Stimulated activated CD4-positive, alpha-beta T cell treated with anti-CD3 and anti-CD28 coated beads, Interleukin-2, amount 100 ng/mL, for 24 hours (primary cell): ENCODE data around the gene GPR78.

Experiments used
- DNase-seq, 2 donors: peaks; one replicate each; pipeline ENCODE4 v3.0.0-alpha.2; 2020

Gene GPR78

DNA sequence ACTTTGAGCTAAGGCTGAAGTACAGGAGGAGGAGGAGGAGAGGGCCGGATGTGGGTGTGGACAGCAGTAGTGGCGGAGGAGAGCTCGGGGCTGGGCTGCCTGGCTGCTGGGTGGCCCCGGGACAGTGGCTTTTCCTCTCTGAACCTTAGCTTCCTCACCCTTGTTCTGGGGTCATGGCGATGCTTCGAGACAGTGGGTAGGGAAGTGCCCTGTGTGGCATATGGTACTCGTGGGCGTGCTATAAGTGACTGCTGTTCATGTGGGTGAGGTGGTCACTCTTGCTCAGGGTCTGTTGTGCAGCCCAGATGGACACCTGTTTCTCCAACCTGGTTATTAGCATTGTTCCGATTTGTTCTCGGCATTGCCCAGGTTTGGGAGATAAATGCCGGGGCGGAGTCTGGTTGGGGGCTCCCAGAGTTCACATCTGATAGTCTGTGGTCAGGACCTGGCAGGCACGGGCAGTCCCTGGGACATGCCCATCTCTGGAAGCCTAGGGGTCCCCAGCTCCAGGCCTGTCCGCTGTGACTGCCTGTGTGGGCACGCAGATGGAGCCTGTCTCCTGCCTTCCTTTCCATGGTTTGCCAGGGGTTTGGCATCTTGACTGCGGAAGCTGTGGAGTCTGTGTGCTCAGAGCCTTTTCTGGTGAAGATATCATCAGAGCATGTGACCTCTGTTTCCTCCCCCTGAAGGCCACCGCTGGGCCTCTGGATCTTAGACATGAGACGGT lies 7.4 kb downstream of the GPR78 start:
- DNase-seq: no peak

DNA sequence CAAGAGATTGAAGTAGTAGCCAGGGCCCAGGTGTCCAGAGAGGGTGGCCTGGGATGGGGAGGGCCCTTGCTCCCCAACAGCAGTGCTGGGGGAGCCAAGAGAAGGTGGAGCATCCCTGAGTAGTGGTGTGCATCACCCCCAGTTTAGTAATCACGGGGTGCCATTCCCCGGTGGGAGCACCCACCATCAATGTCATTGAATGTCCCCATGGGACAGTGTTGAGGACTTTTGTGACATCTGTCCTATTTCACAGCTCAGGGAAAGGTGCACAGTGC lies 7.9 kb downstream of the GPR78 start:
- DNase-seq: no peak

DNA sequence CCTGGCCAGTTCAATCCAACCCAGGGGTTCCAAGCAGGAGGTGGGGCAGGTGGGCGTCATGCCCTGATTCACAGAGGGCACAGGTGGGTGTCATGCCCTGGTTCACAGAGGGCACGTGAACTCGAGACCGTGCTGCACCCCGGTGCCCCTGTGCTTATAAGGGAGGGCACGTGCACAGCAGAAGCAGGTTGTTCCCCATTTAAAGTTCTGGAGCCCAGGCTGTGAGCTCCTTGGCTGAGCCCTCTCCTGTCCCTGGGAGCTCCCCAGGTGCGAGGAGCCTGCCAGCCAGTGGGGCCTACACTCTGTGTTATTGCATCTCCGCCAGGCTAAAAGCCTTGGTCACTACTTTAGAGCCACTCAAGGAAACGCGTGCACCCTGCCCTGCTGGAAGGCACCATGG lies 9.1 kb downstream of the GPR78 start:
- no peak for DNase-seq

DNA sequence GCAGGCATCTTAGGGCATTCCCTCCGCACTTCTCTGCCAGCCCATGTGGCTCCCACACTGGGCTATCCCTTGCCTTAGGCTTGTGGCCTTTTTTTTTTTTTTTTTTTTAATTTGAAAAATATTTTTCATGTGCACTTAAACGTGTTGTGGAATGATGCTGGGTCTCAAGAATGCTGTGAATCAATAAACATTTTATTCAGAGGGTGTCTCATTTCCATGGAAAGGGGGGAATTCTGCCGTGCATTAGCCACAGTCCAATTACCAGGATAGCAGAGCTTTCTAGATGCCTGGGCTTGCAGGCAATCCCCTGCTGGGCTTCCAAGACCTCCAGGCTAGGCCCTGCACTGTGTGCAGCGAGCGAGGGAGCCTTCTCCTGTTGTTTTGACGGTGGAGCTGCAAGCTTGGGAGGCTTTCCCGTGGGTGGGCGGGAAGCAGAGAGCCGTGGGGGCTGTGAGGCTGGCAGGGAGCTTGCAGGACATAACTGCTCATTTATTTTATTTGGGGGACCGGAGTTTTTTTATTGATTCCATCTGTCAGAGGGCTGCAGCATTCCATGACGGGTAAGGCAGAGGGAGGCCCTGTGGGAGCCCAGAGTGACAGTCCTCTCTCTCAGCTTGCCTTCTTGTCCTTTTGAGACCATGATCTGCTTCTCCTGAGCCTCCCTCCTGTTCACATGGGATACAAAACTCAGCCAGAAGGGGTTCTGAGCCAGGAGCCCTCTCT lies 9.8 kb downstream of the GPR78 start:
- no peak for DNase-seq

DNA sequence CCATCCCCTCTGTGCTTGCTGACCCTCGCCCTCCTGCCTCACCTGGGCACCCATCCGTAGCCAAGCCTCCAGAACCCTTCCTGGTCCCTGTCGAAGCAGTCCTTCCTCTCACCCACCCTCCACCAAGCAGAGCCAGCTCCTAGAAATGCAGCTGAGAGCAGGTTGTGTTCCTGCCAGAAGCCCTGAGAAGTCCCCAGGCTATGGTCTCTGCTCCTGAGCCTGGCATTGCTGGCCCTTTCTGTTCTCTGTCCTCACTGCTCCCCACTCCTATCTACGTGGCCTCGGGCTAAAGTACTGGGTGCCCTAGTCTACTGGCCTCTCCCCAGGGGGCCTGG lies 10.3 kb downstream of the GPR78 start:
- DNase-seq: no peak

DNA sequence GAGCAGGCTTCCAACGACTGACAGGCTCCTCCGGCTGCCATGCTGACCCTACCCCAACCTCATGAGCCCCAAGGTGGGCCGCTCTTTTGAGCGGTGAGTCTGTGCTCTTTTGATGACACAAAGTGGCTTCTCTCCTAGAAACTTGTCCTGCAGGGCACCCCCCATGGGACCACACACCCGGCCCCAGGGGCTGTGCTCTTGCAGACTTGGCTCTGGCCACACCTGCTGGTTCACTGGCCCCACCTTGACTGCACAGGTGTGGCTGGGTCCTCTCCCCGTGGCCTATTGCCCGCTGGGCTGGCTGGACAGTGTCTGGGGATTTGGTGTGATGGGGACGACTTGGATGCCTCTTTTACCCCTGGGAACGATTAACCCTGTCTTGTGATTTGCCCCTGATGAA lies 10.9 kb downstream of the GPR78 start:
- DNase-seq: no peak

DNA sequence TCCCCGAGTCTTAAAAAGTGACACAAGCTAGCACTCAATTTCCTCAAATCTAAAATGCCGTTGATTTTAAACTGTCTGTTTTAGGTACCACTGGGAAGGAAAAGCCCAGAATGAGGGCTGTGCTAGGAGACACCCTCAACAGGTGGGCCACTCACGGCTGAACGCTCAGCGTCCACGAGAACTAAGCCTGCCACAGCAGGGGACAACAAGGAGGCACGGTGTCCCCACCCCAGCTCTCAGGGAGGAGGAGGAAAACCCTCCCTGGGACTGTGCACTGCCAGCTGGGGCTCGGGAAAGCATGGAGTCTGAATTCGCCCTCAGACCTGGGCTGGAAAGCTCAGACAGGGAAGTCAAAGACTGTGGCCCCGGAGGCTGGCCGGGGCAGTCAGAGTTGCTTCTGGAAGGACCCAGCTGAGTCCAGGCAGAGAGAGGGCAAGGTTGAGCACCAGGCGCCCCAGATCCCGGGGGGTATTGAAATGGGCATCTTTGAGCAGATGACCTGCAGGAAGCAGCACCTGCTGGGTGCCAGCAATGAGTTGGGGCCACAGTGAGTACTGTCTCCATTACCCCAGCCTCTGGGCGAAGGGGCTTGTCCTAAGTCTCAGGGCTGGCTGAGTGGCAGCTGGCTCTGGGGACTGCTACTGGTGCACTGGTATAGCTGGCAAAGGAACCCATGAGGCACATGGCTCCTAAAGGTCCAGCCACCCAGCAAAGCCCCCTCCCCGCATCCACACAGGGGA lies 11.6 kb downstream of the GPR78 start:
- no peak for DNase-seq

DNA sequence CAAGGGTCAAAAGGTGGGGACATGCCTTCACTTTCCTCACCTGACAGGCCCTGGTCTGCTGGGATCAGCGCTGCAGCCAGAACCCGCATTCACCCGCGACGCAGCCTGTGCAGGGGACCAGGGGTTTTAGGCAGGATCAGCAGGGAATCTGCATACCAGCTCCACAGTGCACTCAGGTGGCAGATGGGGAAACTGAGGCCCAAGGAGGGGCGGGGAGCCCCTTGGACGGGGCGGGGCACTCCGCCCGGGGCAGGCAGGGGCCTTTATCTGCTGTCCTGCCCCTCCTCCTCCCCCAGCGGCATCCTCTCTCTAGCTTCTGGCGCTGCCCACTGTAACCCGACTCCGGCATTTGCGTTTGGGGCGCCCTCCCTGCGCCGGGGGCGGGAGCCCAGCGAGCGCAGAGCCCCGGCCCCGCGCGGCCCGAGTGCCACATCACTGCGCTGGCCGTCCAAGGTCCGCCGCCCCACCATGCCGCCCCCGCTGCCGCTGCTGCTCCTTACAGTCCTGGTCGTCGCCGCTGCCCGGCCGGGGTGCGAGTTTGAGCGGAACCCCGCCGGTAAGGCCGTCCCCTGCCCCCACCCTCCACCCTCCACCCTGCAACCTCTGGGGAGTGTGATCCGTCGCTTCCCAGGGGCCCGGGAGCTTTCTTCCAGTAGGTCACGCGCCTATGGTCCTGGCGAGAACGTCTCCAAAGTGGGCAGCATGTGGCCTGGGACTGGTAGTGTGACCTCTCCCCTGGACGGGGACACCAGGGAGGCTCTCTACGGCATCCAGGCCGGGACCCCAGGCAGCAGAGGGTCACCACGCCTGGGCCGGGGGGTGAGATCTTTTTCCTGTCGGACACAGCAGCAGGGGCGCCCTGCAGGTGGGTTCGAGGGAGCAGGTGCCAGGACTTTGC lies 12.4 kb downstream of the GPR78 start, which contains the start of gene CPZ:
Gene CPZ, plus strand, starts transcription at position 400 of the 898 bp plus-strand sequence. Its CDS starts 69 bp downstream, at position 469.
- no peak for DNase-seq

DNA sequence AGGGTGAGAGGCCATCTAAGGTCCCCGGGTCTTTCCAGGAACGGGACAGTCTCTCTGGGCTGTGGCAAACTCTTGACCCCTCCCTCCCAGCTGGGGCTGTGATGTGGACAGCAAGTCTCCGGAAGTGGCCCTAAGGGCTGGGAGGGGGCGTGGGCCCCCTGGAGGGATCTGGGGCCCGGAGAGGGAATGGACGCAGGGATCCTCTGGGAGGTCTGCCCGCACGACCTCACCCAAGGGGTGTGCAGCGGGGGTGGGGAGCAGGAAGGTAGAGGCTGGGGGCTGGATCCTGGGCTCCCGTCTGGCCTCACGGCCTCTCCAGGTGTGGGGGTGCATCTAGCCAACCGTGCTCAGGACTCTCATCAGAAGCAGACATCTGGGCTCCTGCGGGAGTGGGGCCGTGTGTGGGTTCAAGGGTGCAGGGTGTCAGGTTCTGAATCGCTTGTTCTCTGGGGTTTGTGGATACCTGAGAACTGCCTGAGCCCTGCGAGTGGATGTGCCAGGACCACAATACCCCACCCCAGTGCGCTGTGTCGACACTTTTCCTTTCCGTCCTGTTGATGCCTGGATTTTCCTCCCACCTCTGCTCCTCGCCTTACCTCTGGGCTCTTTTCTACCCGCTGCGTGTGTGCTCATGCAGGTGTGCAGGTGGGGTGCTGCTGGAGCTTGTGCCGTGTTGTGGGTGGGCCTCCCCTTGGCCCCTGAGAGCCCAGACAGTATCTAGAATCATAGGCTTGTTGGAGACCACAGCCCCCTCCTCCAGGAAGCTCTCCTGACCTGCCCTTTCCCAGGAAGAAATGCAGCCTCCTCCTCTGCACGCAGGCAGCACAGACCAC lies 13.3 kb downstream of the GPR78 start:
- no peak for DNase-seq

DNA sequence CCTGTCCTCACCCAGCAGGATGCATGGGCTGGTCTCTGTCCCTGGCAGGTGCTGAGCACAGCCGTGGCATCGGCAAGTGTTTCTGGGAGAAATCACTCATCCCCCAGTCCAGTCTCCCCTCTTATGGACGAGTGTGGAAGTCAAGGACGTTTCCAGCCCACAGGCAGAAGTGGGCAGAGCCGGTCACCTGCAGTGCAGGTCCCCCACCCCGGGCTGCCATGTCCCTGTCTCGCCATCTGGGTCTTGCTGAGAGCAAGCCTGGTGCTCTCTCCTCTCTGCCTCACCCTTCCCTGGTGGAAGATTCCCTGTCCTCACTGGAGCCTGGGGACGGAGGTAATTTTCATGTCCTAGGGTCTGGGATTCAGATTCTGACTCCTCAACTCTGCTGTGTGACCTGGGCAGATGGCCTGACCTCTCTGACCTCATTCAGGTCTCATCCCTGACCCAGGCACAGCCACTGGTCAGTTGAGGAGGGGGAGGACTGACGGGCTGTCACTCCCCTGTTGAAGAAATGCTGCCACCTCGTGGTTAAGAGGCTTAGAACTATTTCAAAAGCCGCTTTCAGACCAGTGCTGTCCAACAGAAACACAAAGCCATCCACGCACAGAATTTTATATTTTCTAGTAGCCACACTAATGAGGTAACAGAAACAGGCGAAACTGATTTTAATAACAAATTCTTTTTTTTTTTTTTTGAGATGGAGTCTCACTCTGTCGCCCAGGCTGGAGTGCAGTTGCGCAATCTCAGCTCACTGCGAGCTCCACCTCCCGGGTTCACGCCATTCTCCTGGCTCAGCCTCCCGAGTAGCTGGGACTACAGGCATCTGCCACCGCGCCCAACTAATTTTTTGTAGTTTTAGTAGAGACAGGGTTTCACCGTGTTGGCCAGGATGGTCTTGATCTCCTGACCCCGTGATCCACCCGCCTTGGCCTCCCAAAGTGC lies 14.2 kb downstream of the GPR78 start:
- no peak for DNase-seq

DNA sequence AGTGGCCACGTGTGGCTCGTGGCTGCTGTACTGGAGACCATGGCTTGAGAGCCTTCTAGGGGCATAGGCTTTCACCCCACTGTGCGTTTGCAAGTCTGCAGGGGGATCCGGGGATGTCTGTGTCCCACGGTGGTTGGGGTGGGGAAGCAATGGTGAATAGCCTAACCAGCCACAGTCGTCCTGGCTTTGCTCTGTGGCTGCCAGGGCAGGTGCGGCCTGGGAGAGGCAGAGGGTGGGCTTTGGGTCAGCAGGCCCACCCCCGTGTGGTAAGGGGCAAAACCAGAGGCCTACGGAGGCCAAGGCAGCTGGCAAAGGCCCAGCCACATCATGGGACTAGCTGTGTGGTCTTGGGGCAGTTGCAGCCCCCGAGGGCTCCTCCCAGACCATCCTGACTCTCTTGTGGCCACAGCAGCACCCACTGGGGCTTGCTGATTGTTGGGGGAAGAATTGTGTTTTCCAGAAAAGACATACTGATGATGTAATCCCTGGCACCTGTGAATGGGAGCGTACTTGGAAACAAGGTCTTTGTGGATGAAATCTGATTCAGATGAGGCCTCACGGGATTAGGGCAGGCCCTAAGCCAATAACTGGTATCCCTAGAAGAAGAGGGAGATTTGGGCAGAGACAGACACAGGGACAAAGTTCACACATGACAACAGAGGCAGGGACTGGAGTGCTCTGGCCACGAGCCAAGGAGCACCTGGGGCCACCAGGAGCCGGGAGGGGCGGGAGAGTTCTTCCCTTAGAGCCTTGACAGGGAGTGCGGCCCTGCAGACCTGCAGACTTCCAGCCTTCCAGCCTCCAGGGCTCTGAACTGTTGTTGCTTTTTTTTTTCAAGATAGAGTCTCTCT lies 15.3 kb downstream of the GPR78 start:
- DNase-seq: no peak

DNA sequence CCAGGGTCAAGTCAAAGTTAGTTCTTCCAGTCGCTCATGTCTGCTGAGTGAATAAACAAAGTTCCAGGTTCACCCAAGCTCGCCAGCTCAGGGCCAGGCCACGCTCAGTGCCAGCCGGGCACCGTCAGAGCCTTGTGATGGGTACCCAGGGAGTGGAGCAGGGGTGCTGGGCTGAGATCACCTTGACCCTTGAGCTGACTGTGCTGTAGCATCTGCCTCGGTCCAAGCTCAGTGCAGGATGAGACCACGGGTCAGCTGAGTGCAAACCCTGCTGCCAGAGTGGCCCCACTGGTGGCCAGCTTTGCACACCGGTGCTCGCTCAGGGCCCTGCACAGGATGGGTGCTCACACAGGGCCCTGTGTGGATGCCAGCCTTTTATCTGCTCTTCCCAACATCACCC lies 16.7 kb downstream of the GPR78 start:
- DNase-seq: no peak

DNA sequence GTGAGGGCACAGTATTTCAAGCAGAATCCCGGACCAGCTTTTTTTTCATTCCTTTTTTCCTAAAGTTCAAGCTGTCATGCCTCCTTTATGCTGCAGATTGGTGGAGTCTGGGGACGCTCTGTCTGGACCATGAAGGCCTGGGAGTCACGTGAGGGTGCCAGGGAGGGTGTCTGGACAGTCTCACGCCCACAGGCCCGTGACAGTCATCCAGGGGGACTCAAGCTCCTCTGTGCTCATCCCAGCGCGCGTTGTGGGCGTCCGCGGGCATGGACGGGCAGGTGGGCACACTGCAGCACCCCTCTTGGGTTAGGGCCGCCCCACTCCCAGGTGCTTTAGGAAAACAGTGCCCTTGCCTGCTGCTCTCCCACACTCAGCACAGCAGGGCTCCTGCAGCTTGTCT lies 17.1 kb downstream of the GPR78 start:
- no peak for DNase-seq

DNA sequence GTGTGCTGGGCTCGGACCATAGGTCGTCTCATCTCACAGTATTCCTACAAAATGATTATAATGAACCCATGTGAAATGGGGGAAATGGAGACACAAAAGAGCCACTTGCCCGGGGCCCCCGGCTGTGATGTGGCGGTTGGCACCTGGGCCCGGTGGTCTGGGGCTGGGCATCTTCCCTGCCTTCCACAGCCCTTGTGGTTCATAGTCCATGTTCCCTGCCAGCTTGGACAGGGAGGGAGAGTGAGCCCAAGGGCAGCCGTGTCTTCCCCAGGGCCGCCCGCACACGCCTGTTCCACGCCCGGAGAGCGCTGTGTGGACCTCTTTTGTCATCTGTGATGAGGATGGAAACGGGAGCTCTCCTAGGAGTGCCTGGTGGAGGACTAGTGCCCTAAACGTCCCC lies 17.6 kb downstream of the GPR78 start:
- no peak for DNase-seq

DNA sequence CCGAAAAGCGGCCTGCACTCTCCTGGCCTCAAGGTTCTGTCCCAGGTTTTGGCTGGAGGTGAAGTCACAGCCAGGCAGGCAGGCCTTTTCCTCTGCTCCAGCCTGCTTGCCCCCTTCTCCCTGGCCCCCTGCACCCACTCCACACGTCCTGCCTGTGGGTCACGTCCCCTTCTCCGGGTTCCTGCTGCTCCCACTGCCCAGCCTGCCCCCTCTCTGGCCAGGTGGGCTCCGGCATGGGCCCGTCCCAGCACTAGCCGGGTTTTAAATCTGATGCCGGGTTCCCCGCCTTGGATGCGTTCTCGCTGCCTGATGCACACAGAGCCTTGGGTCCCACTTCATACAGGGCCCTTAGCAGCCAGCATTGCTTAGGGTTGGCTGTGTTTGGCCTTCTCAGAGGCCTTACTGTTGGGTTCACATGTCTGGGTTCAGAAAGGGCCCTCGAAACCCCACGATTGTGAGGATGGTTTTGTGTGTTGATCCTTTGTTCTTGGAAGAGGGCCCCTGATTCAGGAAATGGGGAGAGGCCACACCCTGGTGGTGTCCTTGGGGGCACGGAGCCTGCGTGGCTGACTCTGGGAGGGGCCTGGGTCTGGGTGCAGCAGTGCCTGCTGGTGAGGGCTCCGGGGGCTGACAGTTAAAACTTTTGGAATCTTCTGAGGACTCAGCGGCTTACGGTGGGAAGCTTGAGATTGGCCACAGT lies 18.3 kb downstream of the GPR78 start:
- DNase-seq: no peak

DNA sequence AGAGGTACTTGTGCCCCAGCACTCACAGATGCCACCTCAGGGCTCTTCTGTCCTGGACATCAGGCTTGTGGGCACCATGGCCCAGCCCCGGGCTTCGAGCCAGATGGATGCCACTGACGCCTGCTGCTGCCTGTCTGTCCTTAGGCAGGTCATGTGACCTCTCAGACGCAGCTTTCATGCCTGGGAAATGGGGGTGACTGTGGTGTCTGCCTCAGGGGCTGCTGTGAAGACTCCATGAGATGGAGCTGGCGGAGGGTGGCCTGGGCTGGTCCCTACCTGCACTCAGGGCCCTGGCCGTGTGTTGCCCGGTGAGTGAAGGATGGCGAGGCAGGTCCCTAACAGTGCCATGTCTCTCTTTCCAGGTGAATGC lies 18.9 kb downstream of the GPR78 start:
- no peak for DNase-seq

DNA sequence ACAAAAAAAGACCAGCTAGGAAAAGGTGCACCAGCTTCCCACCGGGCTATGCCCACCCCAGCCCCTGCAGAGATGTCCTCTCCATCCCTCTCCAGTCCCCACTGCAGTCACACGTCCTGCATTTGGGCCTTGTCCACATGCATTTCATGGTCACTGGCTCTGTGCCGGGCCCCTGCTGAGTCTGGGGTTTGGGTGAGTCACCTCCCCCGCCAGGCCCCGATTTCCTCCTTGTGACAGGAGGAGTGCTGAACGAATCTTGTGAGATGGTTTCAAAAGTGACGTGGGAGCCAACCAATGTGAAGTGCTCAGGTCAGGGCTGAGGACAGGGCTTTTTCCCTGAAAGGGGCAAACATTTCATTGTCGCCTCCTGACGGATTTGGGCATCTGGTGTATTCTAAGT lies 19.5 kb downstream of the GPR78 start:
- DNase-seq: no peak

DNA sequence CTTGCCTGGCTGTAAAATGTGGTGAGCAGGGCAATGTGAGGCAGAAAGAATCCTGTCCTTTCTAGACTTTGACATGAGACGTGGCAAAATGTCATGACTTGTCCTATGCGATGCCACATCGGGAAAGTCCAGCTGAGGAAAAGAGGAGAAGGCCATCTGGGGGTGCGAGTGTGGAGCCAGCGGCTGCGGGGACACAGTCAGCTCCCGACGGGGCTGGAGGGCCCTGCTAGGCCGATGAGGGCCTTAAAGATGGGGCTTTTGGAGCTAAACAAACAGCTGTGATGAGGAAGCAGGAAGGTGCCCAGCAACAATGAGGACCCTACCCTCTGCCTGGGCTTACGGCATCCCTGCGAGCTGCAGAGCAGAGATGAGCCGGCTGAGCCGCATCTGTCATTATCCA lies 20.1 kb downstream of the GPR78 start:
- DNase-seq: no peak

DNA sequence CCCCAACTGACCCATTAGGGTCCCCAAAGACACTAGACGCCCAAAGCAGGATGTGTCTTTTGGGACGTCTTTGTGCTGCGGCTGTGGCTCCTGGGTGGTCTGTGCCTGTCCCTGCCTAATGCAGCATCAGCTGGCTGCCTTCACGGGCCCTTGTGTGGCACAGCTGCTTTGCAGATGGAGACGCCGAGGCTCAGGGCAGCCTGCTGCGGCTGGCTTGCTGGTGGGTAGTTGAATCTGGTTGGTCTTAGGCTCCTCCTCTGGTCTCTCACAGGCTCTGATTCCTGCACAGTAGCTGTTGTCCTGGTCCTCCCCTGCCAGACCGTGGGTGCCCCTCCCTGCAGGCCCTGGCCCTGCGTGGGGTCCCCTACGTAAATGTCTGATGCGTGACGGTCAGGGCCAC lies 20.5 kb downstream of the GPR78 start:
- no peak for DNase-seq

DNA sequence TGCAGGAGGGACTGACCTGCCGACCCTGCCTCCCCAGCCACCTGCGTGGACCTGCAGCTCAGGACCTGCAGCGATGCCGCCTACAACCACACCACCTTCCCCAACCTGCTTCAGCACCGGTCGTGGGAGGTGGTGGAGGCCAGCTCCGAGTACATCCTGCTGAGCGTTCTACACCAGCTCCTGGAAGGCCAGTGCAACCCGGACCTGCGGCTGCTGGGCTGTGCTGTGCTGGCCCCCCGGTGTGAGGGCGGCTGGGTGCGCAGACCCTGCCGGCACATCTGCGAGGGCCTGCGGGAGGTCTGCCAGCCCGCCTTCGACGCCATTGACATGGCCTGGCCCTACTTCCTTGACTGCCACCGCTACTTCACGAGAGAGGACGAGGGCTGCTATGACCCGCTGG lies 20.9 kb downstream of the GPR78 start:
- DNase-seq: no peak
